Thoracic aorta (tissue), 2 donors: Measurements from ENCODE around the gene GSX1. TPM values are rescaled to one million over a fixed set of nuclear protein-coding genes. Genes with fewer than 3 reads are reported as not detected.
"Not testable (repeated sequence)": the region's sequence is repeated elsewhere in the genome, so short reads cannot be mapped to it uniquely, and the experiment has no call there.

ENCODE experiments used
- ATAC-seq: fragments of 150-250 bp; one replicate; pipeline ENCODE4 v1.8.0; 2017; ENCODE audit warnings: low read depth; ENCODE audit not compliant: insufficient number of reproducible peaks, low FRiP score
- DNase-seq: peaks from one replicate; pipeline ENCODE4 v3.0.0-alpha.2; 2020; ENCODE audit warnings: low spot score
- H3K27ac ChIP-seq, 2 donors: fragments of 200-600 bp; sonication (generic); 1 replicate in 1 of 2; 2 replicates in 1 of 2; pipeline ENCODE4 v1.5.1; 2016; ENCODE audit warnings: mild to moderate bottlenecking in 2 of 2, moderate library complexity in 2 of 2
- H3K27me3 ChIP-seq: fragments of 200-600 bp; sonication (generic); replicated peaks from 2 replicates; pipeline ENCODE4 v1.6.0; 2016; ENCODE audit warnings: mild to moderate bottlenecking; ENCODE audit not compliant: insufficient read depth
- H3K36me3 ChIP-seq: fragments of 200-600 bp; sonication (generic); one replicate; pipeline ENCODE4 v1.5.1; 2016
- H3K4me1 ChIP-seq, 2 donors: fragments of 200-600 bp; sonication (generic); 1 replicate in 1 of 2; 2 replicates in 1 of 2; pipeline versions ENCODE4 v1.5.1 to v1.6.0; 2016; ENCODE audit warnings: low read depth in 2 of 2, mild to moderate bottlenecking in 1 of 2; ENCODE audit not compliant: control insufficient read depth in 1 of 2
- H3K4me3 ChIP-seq: fragments of 200-600 bp; sonication (generic); 2 replicates; pipeline ENCODE4 v1.5.1; 2016; ENCODE audit warnings: mild to moderate bottlenecking
- H3K9me3 ChIP-seq: fragments of 200-600 bp; sonication (generic); 2 replicates; pipeline ENCODE4 v1.5.1; 2016
- CTCF ChIP-seq: fragments of 200-600 bp; sonication (generic); IDR thresholded peaks from one replicate; pipeline ENCODE4 v1.5.1; 2019; ENCODE audit warnings: antibody characterized with exemption
- total RNA-seq, 2 donors: library from RNA; depleted of rRNA; stranded (reverse); fragments of >200 nt; gene quantifications; one replicate each; pipeline versions ENCODE4 v1.1.0 to v1.2.3, GENCODE V29; 2016

The GSX1 gene
- not detected for total RNA-seq

GRCh38 chr13:27792393-27793218, at the start of gene GSX1:
Gene GSX1, plus strand, starts transcription at chr13:27792483. Its CDS starts 208 bp downstream, at chr13:27792691.
- Histone ChIP-seq H3K4me1 (peaks cover 26 to 46% of the 10 kb centered on the region in 2 donors), H3K9me3 (no peaks in the 10 kb centered on the region), H3K27me3 (peaks cover 18% of the 10 kb centered on the region), H3K36me3 (no peaks in the 10 kb centered on the region), H3K27ac (no peak within 1 kb of the TSS), H3K4me3 (peak within 1 kb of the TSS; percentile 64)
- ATAC-seq = no peak
- no peak for DNase-seq
- TF ChIP-seq CTCF = no peak

GRCh38 chr13:27744801-27745200, 47.5 kb upstream of the GSX1 start:
- Histone ChIP-seq H3K4me1 (no peaks in the 10 kb centered on the region), H3K36me3 (no peaks in the 10 kb centered on the region), H3K4me3 (no peak overlapping the region), H3K27ac (no peak overlapping the region), H3K27me3 (no peaks in the 10 kb centered on the region), H3K9me3 (no peaks in the 10 kb centered on the region)
- ATAC-seq (no peak), DNase-seq (no peak)
- TF ChIP-seq CTCF = no peak

GRCh38 chr13:27745301-27745700, 47.0 kb upstream of the GSX1 start:
- H3K27me3 ChIP-seq = no peaks in the 10 kb centered on the region
- ATAC-seq (no peak), DNase-seq (no peak)
- no peaks in the 10 kb centered on the region for H3K9me3 ChIP-seq
- H3K4me3 ChIP-seq = no peak overlapping the region
- no peaks in the 10 kb centered on the region for H3K36me3 ChIP-seq
- H3K27ac ChIP-seq = no peak overlapping the region
- H3K4me1 ChIP-seq = no peaks in the 10 kb centered on the region
- TF ChIP-seq CTCF = no peak

- not testable (repeated sequence) for H3K4me3 ChIP-seq, H3K27me3 ChIP-seq, DNase-seq, H3K27ac ChIP-seq, ATAC-seq, H3K4me1 ChIP-seq, H3K36me3 ChIP-seq, H3K9me3 ChIP-seq
Observed at GRCh38 chr13:27748143-27748542, 44.1 kb upstream of the GSX1 start.

GRCh38 chr13:27751953-27752532, 40.2 kb upstream of the GSX1 start:
- no peaks in the 10 kb centered on the region for H3K27me3 ChIP-seq
- TF ChIP-seq CTCF = no peak
- no peak overlapping the region for H3K27ac ChIP-seq
- no peaks in the 10 kb centered on the region for H3K36me3 ChIP-seq
- ATAC-seq (no peak), DNase-seq (no peak)
- H3K4me3 ChIP-seq = no peak overlapping the region
- no peaks in the 10 kb centered on the region for H3K4me1 ChIP-seq
- H3K9me3 ChIP-seq = no peaks in the 10 kb centered on the region
